Measurements from ENCODE around the gene HCK.

HCK gene

DNA sequence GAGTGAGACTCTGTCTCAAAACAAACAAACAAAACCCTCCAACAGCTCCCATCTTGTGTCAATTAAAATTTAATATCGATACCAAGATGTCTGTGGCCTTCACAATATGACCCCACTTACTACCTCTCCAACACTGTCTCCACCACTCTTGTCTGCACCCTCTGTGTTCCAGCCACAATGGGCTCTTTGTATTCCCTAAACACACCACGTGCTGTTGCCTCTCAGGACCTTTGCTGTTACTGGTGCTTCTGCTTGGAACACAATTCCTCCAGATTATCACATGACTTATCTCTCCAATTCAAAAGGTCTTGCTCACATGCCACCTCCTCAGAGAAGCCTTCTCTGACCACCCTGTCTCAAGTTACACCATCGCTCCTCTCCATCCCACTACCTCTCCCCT lies 6.0 kb upstream of the HCK start:
- H3K9me3 ChIP-seq (ENCODE audit: control insufficient read depth, insufficient read depth, low read depth, low read length): no peaks in the 10 kb centered on the region
- TF ChIP-seq ZNF510 (tag by site-specific recombination; IDR thresholded peaks at IDR 0.05; ENCODE audit: insufficient replicate concordance) (no peak), SCRT1 (tag by site-specific recombination; IDR thresholded peaks at IDR 0.05; ENCODE audit: borderline replicate concordance) (no peak), ZNF335 (tag by site-specific recombination; conservative IDR thresholded peaks at IDR 0.05) (no peak), ZNF416 (tag by site-specific recombination; IDR thresholded peaks at IDR 0.05) (no peak)
- H3K36me3 ChIP-seq (ENCODE audit: control insufficient read depth in 2 of 2, insufficient read depth in 1 of 2, low read length in 2 of 2): no peaks in the 10 kb centered on the region
- ChIA-PET CTCF (no interaction called here), POLR2A (no interaction called here)
- no peak overlapping the region for H3K4me3 ChIP-seq (ENCODE audit: low read depth, low read length)
- no peak overlapping the region for H3K27ac ChIP-seq (ENCODE audit: extremely low read depth, low read depth, low read length)
- no peaks in the 10 kb centered on the region for H3K4me1 ChIP-seq (ENCODE audit: control insufficient read depth, insufficient read depth, low read length)

DNA sequence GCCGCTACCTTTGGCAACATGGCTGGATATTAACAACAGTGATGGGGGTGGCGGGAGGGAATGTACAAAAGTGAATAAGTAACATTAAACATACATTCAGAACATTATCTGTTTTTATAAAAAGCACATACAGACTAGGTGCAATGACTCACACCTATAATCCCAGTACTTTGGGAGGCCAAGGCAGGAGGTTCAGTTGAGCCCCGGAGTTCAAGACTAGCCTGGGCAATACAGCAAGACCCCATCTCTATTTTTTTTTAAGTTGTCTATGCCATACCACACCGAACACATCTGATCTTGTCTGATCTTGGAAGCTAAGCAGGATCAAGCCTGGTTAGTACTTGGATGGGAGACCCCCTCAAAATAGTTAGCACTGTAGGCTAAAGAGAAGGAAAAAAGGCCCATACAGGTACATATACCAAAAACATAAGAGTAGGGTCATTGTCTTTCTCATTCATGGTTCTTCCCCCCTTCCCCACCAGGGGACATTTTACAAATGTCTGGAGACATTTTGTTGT lies 1.7 kb upstream of the HCK start:
- ChIA-PET POLR2A (no interaction called here), CTCF (no interaction called here)
- TF ChIP-seq ZSCAN18 (tag by site-specific recombination; IDR thresholded peaks at IDR 0.05) (no peak), ZNF626 (tag by site-specific recombination; IDR thresholded peaks at IDR 0.05) (no peak), ZNF138 (tag by site-specific recombination; IDR thresholded peaks at IDR 0.05; ENCODE audit: borderline replicate concordance) (no peak), RBAK (tag by site-specific recombination; IDR thresholded peaks at IDR 0.05) (no peak), ZNF121 (tag by site-specific recombination; IDR thresholded peaks at IDR 0.05) (no peak), GLI2 (tag by site-specific recombination; IDR thresholded peaks at IDR 0.05; ENCODE audit: borderline replicate concordance, low read depth) (no peak), ZNF544 (tag by site-specific recombination; IDR thresholded peaks at IDR 0.05) (no peak), ZFP41 (tag by site-specific recombination; IDR thresholded peaks at IDR 0.05; ENCODE audit: borderline replicate concordance) (no peak), ZBTB48 (tag by site-specific recombination; IDR thresholded peaks at IDR 0.05) (no peak), ZNF585B (tag by site-specific recombination; IDR thresholded peaks at IDR 0.05) (no peak), ZNF16 (tag by site-specific recombination; IDR thresholded peaks at IDR 0.05; ENCODE audit: low read depth) (no peak), ZBTB6 (tag by site-specific recombination; IDR thresholded peaks at IDR 0.05) (no peak), ZNF747 (tag by site-specific recombination; IDR thresholded peaks at IDR 0.05) (no peak), ZBTB20 (tag by site-specific recombination; IDR thresholded peaks at IDR 0.05) (no peak), ZSCAN30 (tag by site-specific recombination; IDR thresholded peaks at IDR 0.05) (no peak)
- TF ChIP-seq, protein P1, sequence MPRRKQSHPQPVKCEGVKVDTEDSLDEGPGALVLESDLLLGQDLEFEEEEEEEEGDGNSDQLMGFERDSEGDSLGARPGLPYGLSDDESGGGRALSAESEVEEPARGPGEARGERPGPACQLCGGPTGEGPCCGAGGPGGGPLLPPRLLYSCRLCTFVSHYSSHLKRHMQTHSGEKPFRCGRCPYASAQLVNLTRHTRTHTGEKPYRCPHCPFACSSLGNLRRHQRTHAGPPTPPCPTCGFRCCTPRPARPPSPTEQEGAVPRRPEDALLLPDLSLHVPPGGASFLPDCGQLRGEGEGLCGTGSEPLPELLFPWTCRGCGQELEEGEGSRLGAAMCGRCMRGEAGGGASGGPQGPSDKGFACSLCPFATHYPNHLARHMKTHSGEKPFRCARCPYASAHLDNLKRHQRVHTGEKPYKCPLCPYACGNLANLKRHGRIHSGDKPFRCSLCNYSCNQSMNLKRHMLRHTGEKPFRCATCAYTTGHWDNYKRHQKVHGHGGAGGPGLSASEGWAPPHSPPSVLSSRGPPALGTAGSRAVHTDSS (tag by site-specific recombination; IDR thresholded peaks at IDR 0.05): no peak
- TF ChIP-seq, protein P2, sequence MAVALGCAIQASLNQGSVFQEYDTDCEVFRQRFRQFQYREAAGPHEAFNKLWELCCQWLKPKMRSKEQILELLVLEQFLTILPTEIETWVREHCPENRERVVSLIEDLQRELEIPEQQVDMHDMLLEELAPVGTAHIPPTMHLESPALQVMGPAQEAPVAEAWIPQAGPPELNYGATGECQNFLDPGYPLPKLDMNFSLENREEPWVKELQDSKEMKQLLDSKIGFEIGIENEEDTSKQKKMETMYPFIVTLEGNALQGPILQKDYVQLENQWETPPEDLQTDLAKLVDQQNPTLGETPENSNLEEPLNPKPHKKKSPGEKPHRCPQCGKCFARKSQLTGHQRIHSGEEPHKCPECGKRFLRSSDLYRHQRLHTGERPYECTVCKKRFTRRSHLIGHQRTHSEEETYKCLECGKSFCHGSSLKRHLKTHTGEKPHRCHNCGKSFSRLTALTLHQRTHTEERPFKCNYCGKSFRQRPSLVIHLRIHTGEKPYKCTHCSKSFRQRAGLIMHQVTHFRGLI (tag by site-specific recombination; IDR thresholded peaks at IDR 0.05): no peak
- TF ChIP-seq, protein P3, sequence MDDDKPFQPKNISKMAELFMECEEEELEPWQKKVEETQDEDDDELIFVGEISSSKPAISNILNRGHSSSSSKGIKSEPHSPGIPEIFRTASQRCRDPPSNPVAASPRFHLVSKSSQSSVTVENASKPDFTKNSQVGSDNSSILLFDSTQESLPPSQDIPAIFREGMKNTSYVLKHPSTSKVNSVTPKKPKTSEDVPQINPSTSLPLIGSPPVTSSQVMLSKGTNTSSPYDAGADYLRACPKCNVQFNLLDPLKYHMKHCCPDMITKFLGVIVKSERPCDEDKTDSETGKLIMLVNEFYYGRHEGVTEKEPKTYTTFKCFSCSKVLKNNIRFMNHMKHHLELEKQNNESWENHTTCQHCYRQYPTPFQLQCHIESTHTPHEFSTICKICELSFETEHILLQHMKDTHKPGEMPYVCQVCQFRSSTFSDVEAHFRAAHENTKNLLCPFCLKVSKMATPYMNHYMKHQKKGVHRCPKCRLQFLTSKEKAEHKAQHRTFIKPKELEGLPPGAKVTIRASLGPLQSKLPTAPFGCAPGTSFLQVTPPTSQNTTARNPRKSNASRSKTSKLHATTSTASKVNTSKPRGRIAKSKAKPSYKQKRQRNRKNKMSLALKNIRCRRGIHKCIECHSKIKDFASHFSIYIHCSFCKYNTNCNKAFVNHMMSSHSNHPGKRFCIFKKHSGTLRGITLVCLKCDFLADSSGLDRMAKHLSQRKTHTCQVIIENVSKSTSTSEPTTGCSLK (tag by site-specific recombination; IDR thresholded peaks at IDR 0.05): no peak
- H3K36me3 ChIP-seq (ENCODE audit: control insufficient read depth in 2 of 2, insufficient read depth in 1 of 2, low read length in 2 of 2): no peaks in the 10 kb centered on the region
- H3K27ac ChIP-seq (ENCODE audit: extremely low read depth, low read depth, low read length): no peak overlapping the region
- no peaks in the 10 kb centered on the region for H3K9me3 ChIP-seq (ENCODE audit: control insufficient read depth, insufficient read depth, low read depth, low read length)
- no peaks in the 10 kb centered on the region for H3K4me1 ChIP-seq (ENCODE audit: control insufficient read depth, insufficient read depth, low read length)
- H3K4me3 ChIP-seq (ENCODE audit: low read depth, low read length): no peak overlapping the region

Data from HEK293 (cell line).